Bronchial epithelial cell (primary cell): ENCODE results near the gene PTPN21. TPM values are rescaled to one million over a fixed set of nuclear protein-coding genes. Genes with fewer than 3 reads are reported as not detected.
A peak's percentile ranks its signal among the peaks of the same experiment; 100 is the strongest.
"Not testable (repeated sequence)": the region's sequence is repeated elsewhere in the genome, so short reads cannot be mapped to it uniquely, and the experiment has no call there.

ENCODE experiments used
- DNase-seq: peaks from one replicate; pipeline ENCODE4 v3.0.0-alpha.2; 2010; ENCODE audit warnings: low read depth
- FAIRE-seq: peaks from 2 replicates; lab custom pipeline; 2011; peaks lifted over from hg19 to GRCh38; lab: Jason Lieb, UNC
- H3K27me3 ChIP-seq: 2 replicates; pipeline ENCODE4 v1.5.1; 2011; ENCODE audit warnings: low read length; ENCODE audit not compliant: control insufficient read depth, insufficient read depth
- H3K36me3 ChIP-seq: 2 replicates; pipeline ENCODE4 v1.5.1; 2011; ENCODE audit warnings: low read length; ENCODE audit not compliant: control insufficient read depth, insufficient read depth
- H3K4me3 ChIP-seq: 2 replicates; pipeline ENCODE4 v1.5.1; 2011; ENCODE audit warnings: mild to moderate bottlenecking, low read depth, low read length, control low read depth
- total RNA-seq: library from RNA; depleted of rRNA; stranded (reverse); fragments of >200 nt; gene quantifications from 2 replicates; pipeline ENCODE4 v1.2.1, GENCODE V29; 2014
- TF ChIP-seq, protein P1 (sequence below): IDR thresholded peaks from 2 replicates; pipeline ENCODE4 v1.5.1; 2011; ENCODE audit warnings: mild to moderate bottlenecking, moderate library complexity, low read length, control low read depth, inconsistent platforms; ENCODE audit not compliant: insufficient read depth, severe bottlenecking

The PTPN21 gene
- total RNA-seq, 1 donor from 2014 or later, result 7.6 TPM

DNA sequence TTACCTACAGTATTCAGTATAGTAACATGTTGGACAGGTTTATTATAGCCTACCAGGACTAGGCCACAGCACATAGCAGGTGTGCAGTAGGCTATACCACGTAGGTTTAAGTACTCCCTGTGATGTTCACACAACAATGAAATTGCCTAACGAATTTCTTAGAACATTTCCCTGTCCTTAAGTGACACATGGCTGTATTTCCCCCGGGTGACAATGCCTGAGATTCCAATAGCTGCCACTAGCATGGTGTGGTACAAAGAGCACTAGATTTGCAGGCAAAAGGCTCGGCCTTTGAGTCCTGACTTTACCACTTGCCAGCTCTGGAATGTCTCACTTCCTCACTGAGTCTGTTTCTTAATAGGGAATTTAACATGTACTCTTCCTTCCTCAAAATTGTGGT, 19.7 kb downstream of the PTPN21 start:
- FAIRE-seq (no peak), DNase-seq (no peak)
- TF ChIP-seq, protein P1, sequence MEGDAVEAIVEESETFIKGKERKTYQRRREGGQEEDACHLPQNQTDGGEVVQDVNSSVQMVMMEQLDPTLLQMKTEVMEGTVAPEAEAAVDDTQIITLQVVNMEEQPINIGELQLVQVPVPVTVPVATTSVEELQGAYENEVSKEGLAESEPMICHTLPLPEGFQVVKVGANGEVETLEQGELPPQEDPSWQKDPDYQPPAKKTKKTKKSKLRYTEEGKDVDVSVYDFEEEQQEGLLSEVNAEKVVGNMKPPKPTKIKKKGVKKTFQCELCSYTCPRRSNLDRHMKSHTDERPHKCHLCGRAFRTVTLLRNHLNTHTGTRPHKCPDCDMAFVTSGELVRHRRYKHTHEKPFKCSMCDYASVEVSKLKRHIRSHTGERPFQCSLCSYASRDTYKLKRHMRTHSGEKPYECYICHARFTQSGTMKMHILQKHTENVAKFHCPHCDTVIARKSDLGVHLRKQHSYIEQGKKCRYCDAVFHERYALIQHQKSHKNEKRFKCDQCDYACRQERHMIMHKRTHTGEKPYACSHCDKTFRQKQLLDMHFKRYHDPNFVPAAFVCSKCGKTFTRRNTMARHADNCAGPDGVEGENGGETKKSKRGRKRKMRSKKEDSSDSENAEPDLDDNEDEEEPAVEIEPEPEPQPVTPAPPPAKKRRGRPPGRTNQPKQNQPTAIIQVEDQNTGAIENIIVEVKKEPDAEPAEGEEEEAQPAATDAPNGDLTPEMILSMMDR, result no peak
- H3K4me3 ChIP-seq, result no peak overlapping the region
- no peaks in the 10 kb centered on the region for H3K27me3 ChIP-seq
- H3K36me3 ChIP-seq, result no peaks in the 10 kb centered on the region

DNA sequence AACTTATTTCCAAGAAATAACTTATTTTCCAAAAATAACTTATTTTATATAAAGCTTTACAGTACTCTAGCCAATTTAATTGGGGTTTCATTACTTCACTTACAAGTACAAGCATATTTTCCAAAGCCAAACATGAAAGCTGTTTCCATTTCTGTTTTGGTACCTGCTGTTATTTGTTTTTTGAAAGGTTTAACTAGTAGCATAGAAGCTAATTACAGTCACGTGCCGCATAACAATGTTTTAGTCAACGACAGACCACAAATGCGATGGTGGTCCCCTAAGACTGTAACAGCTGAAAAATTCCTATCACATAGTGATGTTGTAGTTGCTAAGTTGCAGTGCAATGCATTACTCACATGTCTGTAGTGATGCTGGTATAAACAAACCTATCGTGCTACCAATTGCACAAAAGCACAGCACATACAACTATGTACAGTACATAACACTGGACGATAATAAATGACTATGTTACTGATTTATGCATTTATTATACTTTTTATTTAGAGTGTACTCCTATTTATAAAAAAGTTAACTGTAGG, 21.7 kb downstream of the PTPN21 start:
- Histone ChIP-seq H3K4me3 (no peak overlapping the region), H3K36me3 (no peaks in the 10 kb centered on the region), H3K27me3 (no peaks in the 10 kb centered on the region)
- FAIRE-seq, result no peak
- no peak for DNase-seq
- TF ChIP-seq, protein P1, result no peak

DNA sequence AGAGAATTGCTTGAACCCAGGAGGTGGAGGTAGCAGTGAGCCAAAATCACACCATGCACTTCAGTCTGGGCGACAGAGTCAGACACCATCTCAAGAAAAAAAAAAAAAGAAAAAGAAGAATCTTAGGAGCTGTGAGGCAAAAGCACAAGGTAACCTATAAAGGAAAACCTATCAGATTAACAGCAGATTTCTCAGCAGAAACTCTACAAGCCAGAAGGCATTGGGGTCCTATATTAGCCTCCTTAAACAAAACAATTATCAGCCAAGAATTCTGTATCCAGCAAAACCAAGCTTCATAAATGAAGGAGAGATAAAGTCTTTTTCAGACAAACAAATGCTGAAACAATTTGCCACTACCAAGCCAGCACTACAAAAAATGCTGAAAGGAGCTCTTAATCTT, 24.9 kb downstream of the PTPN21 start:
- not testable (repeated sequence) for FAIRE-seq, DNase-seq, H3K4me3 ChIP-seq, H3K36me3 ChIP-seq, H3K27me3 ChIP-seq

DNA sequence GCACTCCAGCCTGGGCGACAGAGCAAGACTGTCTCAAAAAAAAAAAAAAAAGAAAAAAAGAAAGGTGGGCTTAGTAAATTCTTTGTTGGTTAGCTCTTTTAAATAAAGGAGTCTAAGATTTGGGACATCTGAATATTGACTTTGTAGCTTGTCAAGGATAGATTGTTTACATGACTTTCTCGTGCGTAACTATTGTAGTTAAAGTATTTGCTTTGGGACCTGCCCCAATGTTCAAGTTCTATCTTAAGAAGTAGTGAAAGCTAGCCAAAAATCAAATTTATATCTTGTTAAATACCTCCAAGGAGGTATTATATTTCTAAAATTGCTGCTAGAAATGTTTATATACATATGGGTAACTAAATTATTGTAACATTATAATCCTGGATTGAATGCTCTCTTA, 32.4 kb downstream of the PTPN21 start:
- Histone ChIP-seq H3K4me3 (no peak overlapping the region), H3K27me3 (no peaks in the 10 kb centered on the region), H3K36me3 (no peaks in the 10 kb centered on the region)
- FAIRE-seq (no peak), DNase-seq (no peak)
- TF ChIP-seq, protein P1, result no peak

DNA sequence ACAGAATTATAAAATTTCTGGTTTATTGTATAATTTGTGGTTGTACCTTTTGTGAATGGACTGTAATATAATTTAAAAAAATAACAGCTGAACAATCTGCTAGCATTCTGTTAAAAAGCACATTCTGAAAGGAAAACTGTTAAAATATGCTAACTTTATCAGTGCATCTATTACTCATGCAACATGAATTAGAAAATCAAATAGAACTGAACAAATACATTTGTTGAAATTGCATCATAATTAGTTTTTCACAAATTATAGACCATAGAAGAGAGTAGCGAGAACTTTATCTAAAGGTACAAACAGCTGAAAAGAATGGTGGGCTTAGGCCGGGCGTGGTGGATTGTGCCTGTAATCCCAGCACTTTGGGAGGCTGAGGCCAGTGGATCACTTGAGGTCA, 33.0 kb downstream of the PTPN21 start:
- no peaks in the 10 kb centered on the region for H3K36me3 ChIP-seq
- no peak for FAIRE-seq
- H3K4me3 ChIP-seq, result no peak overlapping the region
- TF ChIP-seq, protein P1, result no peak
- H3K27me3 ChIP-seq, result no peaks in the 10 kb centered on the region
- DNase-seq, result peak; percentile 5

DNA sequence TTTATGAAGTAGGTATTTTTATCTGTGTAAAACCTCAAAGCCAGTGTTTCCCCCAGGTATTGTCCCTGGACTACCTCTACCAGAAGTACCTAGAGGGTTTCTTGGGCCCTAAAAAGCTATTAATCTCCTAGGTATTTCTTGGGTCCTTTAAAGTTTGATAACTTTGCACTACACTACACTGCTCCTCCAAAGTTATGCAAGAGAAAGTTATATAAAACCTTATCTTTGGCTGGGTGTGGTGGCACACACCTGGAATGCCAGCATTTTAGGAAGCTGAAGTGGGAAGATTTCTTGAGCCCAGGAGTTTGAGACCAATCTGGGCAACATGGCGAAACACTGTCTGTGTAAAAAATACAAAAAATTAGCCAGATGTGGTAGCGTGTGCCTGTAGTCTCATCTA, 34.9 kb downstream of the PTPN21 start:
- Histone ChIP-seq H3K27me3 (no peaks in the 10 kb centered on the region), H3K4me3 (no peak overlapping the region), H3K36me3 (no peaks in the 10 kb centered on the region)
- TF ChIP-seq, protein P1, result no peak
- no peak for FAIRE-seq
- no peak for DNase-seq
